NCI-H748 (cell line): ENCODE measurements around the gene ARHGAP15.

Experiments used
- DNase-seq: peaks from one replicate; lab custom pipeline; 2025; ENCODE audit not compliant: unreplicated experiment; lab: John Stamatoyannopoulos, UW

Gene ARHGAP15

GRCh38 chr2:143259368-143259958 lies 130.2 kb downstream of the ARHGAP15 start:
- peak; percentile 69 for DNase-seq

DNA sequence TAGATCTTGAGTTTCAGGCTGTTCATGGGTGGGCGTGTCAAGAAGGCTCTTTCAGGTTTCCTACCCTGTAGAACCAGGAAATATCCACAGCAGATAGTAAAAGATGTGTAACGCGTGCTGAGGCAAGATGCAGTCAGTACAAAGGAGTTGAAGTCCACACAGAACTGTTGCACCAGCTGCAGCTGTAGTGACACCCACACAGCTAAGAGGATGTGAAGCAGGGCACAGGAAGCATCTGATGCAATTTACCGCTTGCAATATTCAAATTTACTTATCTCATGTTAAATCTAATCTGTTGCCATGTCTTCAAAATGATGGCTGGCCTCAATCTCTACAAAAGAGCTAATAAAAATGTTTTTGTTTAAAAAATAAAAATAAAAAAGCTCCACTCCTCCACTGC lies 132.8 kb downstream of the ARHGAP15 start:
- DNase-seq, result no peak

DNA sequence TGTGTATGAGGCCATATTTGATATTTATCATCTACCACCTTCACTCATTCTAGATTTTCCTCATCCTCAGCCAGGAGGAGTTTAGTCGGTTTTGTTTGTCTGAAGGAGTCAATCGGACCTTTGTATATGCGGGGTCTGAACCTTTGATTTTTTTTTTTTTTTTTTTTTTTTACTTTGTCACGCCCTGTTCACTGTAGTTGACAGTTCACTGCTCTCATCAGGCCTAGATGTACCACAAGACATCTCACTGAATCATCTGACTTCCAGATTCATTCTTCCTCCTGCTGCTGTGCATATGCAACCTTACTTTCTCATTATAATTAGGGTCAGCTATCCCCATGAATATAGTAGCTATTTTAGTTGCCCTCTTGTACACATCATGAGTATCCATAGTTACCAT lies 133.2 kb downstream of the ARHGAP15 start:
- no peak for DNase-seq

GRCh38 chr2:143263066-143263625 lies 133.9 kb downstream of the ARHGAP15 start:
- DNase-seq, result peak; percentile 40

GRCh38 chr2:143264851-143265250 lies 135.6 kb downstream of the ARHGAP15 start:
- no peak for DNase-seq

GRCh38 chr2:143279672-143280071 lies 150.5 kb downstream of the ARHGAP15 start:
- DNase-seq, result no peak

DNA sequence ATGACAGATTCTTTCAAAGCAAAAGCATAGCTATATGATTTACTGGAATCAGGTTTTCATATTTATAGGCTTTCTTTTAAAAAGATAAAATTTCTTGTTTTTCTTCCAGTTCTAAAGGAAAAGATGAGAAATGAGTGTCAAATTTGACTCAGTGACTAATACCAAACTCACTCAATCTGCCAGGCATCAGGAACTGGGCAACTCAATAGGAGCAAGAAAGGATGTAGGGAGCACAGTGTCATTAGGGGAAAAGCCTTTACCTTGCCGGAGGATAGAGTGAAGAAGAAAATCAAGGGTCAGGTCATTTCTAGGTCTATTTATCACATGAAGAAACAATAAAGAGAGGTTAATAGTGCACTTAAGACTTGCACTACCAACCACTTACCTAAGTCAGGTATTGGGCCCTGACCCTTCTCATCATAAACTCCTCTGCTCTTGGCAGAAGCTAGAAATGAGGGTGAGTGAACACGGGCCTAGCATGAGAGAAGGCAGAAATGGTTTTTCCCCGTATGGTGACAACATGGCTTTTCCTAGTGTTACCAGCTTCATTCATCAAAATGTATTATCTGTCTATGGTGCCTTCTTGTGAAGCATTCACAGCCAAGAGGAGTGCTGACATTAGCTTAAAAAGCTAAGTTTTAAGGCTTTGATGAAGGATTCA lies 151.0 kb downstream of the ARHGAP15 start:
- DNase-seq, result no peak

GRCh38 chr2:143282684-143283083 lies 153.5 kb downstream of the ARHGAP15 start:
- no peak for DNase-seq

GRCh38 chr2:143284087-143284675 lies 155.0 kb downstream of the ARHGAP15 start:
- DNase-seq, result peak; percentile 46

- DNase-seq, result no peak
These were observed 159.8 kb downstream of the ARHGAP15 start for GRCh38 chr2:143289025-143289424.

GRCh38 chr2:143290221-143290620 lies 161.0 kb downstream of the ARHGAP15 start:
- no peak for DNase-seq

GRCh38 chr2:143294068-143294467 lies 164.8 kb downstream of the ARHGAP15 start:
- no peak for DNase-seq

GRCh38 chr2:143296089-143296488 lies 166.9 kb downstream of the ARHGAP15 start:
- DNase-seq, result no peak

GRCh38 chr2:143297182-143297581 lies 168.0 kb downstream of the ARHGAP15 start:
- no peak for DNase-seq

DNA sequence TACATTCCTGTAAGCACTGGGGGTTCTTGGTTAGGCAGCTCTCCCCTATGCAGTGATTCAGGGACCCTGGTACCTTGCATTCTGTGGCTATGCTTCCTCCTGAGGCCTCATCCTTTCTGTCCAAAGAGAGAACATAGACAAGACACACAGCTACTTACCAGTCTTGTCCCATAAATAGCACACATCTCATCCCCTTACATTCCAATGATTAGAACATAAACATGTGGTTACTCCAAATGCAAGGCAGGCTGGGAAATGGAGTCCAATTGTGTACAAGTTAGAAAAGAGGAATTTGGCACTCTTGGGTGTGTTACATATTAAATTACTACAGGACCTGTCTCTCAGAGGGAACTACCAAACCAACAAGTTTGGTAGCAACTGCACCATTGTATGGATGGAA lies 171.3 kb downstream of the ARHGAP15 start:
- no peak for DNase-seq

DNA sequence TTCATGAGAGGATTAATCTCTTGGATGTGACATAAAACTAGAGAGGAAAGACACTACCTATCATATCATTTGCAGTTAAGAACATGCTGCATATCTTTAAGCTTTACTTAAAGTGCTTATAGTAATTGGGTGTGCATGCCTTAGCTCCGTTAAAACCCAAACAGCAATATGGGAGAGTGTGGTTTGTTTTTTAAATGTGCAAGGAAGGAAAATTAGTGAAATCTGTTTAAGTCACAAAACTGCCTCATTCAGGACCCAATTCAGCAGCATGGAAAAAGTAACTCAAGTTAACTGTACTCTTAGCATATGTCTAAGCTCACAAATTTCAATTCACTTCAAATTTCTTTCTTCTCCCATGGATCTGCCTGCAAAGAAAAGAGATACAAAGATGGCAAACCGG lies 182.2 kb downstream of the ARHGAP15 start:
- no peak for DNase-seq

GRCh38 chr2:143312441-143312840 lies 183.2 kb downstream of the ARHGAP15 start:
- DNase-seq, result no peak

DNA sequence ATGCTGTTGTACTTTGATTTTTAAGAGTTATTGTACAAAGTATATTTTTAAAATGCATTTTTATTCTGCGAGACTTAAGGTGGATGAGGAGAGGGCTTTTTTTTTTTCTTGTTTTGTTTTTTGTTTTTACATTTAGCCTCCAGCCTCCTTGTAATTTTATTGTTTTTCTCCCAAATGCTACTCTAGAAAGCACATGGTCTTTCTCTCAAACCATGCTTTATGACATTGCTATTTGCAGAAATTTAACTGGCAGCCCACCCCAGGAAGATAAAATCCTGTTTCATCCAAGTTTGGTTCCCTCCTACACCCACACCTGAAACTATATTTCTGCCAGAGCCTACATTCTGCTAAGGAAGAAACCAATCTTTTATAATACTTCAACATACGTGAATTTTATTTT lies 184.6 kb downstream of the ARHGAP15 start:
- DNase-seq, result no peak

GRCh38 chr2:143321994-143322393 lies 192.8 kb downstream of the ARHGAP15 start:
- peak; percentile 69 for DNase-seq

GRCh38 chr2:143329288-143329687 lies 200.1 kb downstream of the ARHGAP15 start:
- no peak for DNase-seq

GRCh38 chr2:143333168-143333791 lies 204.1 kb downstream of the ARHGAP15 start:
- DNase-seq, result peak; percentile 11

DNA sequence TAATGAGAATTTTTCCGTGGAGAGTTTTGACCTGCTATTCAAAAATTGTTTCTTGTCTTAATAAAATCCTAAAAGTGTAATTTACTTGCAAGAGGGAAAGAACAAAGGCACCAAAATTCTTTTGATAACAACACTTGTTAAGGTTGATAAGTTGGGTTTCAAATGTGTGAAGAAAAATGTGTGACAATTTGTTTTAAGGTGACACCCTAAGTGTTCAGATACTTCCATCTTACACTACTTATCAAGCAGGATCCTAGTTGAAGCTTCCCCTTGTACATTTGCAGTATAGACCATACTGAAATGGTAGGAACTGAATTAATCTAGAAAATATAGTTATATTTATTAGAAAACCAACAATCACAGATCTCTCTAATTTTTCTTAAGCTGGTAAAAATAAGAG lies 204.6 kb downstream of the ARHGAP15 start:
- DNase-seq, result no peak
